CD4-positive, alpha-beta T cell treated with Interleukin-17A for 4 hours (primary cell): ENCODE measurements around the gene CCNJL.
"Not testable (repeated sequence)": the region's sequence is repeated elsewhere in the genome, so short reads cannot be mapped to it uniquely, and the experiment has no call there.

Experiments
- DNase-seq: peaks from one replicate; pipeline ENCODE4 v3.0.0-alpha.2; 2020; ENCODE audit warnings: mixed read lengths

Gene CCNJL

DNA sequence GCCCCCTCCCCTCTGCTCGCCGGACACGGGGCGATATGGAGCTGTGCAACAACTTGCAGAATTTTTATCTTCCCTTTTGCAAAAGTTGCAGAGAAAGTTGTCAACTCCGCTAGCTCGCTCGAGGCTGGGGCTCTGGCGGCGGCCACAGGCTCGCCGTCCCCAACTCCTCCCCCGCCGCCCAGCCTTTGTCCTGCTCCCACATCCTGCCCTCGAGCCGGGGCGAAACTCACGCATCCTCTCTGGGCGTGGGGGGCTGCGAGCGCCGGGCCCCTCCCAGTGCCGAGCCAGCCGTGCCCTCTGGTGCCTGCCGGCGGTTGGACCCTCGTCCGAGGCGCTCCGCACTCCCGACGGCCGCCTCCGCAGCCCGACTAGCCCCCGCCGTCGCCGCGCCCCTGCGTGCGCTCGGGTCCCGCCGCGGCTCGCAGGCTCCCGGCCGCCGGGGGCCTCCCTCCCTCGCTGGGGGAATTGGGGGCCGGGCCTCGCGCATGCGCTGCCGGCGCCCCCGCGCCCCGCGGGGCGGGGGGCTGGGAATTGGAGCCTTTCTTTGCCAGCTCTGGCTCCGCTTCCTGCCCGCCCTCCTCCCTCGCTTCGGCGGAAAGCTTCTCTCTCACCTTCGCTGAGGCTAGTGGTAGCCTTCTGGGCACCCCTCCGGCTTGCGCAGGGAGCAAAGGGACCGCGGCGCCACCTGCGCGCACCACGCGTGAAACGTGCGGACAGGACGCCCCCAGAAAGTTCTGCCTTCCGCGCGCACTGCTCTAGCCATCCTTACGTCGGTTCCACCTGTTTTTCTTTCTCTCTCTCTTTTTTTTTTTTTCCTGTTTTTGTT lies at the start of gene CCNJL:
Gene CCNJL, minus strand, starts transcription at position 431 of the 826 bp plus-strand sequence. CDS start 641 bp downstream, outside the sequence.
- no peak for DNase-seq

GRCh38 chr5:160361624-160362228 lies 49.4 kb upstream of the CCNJL start:
- DNase-seq = no peak

DNA sequence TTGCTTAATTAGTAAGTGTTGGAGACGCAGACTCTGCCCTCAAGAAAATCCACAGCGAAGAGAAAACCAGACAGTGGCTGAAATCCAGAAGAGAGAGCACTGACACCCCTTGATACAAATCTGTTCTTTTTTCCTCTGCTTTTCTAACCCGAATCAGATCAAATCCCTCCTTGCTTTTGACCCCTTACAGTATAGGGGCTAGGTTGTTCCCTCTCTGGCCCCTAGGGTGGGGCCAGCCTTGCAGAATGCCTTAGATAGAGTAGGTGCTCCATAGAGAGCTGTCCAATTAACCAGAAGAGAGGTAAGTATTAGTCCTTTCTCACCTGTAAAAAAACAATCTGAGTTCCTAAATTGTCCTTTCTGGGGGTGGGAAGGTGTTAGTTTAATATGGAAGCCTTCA lies 47.9 kb upstream of the CCNJL start:
- no peak for DNase-seq

- no peak for DNase-seq
These were observed 47.5 kb upstream of the CCNJL start for GRCh38 chr5:160359816-160360215.

DNA sequence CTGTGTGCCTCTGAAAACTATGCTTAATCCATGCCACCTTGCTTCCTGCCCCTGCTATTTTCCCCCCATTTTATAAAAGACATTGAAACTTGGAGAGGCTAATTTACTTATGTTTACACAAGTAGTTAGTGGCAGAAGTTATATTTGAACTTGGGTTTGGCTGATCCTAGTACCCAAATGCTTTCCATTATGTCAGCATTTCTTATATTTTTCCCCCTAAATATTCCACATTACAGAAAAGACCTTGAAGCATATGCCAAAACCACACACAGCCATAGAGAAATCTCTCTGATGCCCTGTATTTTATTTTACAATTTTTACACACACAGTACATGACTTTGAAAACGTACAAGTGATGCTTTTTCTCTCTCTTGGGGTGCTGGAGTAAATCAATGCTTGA lies 46.9 kb upstream of the CCNJL start:
- no peak for DNase-seq

DNA sequence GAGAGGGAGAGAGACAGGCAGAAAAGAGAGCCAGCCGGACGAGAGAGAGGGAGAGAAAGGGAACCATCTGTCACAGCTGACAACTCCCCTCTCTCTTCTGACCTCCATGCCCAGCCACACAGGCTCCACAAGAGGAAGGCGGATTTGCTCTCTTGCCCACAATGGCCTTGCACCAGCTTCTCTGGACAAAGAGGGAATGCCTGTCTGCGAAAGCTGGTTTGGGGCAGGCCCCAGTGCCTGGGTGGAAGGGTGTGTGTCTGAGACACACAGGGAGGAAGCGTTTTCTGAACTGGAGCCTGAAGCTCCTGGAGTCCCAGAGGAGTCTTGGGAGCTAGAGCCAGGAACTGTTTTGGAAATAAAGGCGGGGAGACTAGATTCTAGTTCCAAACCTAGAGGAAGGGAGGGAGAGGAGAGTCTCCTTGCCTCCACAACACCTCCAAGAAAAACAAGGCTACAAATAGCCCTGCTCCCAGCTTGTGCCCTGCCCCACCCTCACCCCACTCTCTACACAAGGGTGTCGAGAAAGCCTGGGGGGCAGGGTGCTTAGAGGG lies 45.6 kb upstream of the CCNJL start:
- no peak for DNase-seq

DNA sequence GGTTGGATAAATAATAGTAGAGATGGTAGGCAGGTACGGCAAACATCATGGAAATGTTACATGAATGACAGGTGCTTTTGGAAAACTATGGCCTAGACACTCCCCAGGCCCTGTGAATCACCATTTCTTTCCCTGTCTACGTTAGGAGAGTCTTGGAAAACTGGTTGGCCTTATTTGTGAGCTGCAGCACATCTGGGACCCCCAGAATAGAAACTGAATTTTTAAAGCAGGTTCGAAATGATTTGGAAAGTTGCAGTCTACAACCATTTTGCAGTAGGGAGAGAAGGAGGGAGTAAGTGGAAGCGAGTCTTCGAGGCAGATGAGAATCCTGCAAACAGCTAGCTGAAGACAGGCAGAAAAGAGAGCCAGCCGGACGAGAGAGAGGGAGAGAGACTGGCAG lies 45.0 kb upstream of the CCNJL start:
- no peak for DNase-seq

- no peak for DNase-seq
These were observed 44.4 kb upstream of the CCNJL start for GRCh38 chr5:160356550-160357347.

- no peak for DNase-seq
These were observed 42.3 kb upstream of the CCNJL start for GRCh38 chr5:160354666-160355065.

DNA sequence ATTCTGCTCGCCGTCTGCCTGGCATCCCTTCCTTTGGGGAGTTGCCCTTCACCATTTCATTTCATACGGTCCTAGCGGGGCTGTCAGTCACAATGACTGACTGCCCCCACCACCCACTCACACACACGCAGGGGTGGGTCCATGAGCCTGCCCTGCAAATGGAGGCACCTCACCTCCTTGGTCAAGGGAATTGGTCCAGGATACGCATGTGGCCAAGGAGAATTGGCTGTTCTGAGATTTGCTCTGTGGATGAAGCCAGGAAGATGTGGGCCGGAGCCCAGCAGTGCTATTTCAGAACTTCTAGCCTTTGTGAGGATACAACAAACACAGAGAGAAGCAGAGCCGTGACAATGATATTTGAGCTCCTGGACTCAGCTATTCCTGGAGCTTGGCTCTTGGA lies 41.0 kb upstream of the CCNJL start:
- DNase-seq = no peak

DNA sequence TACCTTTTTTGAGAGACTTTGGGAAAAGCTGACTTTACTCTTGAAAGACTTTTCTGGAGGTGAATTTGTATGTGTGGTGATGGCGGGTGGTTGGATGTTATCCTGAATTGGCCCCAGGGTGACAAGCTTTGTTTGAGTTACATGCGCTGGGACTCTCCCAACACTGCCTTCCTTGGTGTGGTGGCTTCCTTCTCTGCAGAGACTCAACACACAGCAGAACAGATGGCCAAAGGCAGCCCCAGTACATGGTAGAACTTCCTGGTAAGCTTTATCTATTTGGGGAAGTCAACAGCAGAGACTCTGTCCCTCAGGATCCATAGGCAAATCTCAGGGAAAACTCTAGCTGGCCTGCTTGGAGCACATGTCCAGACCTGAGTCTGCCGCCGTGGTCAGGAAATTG lies 39.9 kb upstream of the CCNJL start:
- DNase-seq = no peak

GRCh38 chr5:160349935-160350303 lies 37.6 kb upstream of the CCNJL start:
- DNase-seq = no peak

DNA sequence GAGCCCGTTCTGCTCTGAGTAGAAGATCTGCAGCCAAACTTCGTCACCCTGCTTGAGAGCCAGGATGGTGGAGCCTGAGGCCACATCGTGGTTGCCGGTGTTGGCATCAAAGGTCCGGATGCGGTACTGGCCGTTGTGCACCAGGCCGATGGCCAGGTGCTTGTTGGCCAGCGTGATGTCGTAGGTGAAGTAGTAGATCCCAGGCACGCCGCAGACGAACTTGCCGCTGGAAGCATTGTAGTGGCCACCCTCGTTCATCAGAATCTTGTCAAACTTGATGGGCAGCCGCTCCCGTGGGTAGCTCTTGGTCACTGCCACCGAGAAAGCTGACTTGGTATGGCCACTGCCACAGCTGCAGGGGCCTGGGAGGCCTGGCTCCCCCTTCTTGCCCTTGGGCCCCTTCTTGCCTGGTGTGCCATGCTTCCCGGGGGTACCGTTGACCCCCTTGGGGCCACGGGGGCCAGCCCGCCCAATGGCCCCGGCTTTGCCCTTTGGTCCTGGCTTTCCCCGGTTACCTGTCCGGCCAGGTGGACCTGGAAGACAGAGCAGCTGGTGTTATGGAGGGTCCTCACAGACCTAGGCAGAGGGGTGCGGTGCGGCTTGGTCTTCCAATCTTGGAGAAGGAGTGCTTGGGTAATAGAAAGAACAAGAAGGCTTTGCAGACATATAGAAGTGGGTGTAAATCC lies 37.0 kb upstream of the CCNJL start:
- no peak for DNase-seq

- no peak for DNase-seq
These were observed 35.7 kb upstream of the CCNJL start for GRCh38 chr5:160348080-160348479.

DNA sequence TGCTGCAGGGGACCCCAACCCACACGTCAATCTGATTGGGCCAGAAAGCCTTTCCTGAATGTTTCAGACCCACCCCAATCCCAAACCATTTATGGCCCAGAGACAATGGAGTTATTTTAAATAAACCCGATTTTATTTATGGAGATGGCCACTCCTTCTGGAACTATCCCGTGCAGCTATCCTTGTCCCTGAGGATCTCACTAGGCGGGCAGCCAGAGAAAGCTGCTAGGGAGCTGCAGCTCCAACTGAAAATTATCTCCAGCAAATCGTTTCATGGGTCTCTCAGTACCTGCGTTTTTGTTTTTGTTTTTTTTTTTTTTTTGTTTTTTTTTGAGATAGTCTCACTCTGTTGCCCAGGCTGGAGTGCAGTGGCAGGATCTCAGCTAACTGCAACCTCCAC lies 35.1 kb upstream of the CCNJL start:
- no peak for DNase-seq

DNA sequence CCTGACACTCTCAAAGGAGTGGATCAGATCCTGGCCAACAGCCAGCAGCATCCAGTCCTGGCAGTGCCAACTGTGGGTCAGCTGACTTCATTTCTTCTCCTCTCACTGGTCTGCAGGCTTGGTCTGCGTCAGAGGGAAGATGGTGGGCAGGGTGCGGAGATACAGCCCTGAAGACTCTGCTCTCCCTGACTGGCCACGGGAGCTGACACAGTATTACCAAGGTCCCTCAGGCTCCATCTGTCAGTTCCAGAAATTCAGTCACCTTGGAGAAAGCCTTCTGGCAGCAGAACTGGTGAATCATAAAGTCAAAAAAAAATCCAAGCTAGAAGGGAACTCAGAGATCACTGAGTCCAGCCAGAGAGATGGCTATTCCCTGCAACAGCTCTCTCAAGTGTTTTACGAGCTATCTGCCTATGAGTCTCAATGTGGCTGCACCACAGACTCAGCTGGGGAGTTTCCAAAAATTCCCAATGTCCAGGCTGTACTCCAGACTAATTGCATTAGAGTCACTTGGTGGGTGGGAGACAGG lies 30.1 kb upstream of the CCNJL start:
- no peak for DNase-seq

GRCh38 chr5:160341309-160341870 lies 29.0 kb upstream of the CCNJL start:
- no peak for DNase-seq

DNA sequence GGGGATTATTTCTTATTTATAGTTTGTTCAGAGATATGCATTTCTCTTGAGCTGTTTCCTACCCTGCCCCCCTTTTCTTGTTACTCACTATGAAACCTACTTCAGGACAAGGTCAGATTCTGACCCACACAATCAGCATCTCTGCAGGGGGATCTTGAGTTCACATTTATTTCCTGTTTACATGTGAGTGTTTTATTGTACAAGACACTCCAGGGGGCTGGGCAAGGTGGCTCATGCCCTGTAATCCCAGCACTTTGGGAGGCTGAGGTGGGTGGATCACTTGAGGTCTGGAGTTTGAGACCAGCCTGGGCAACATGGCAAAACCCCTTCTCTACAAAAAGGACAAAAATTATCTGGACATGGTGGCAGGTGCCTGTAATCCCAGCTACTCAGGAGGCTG lies 28.1 kb upstream of the CCNJL start:
- not testable (repeated sequence) for DNase-seq

DNA sequence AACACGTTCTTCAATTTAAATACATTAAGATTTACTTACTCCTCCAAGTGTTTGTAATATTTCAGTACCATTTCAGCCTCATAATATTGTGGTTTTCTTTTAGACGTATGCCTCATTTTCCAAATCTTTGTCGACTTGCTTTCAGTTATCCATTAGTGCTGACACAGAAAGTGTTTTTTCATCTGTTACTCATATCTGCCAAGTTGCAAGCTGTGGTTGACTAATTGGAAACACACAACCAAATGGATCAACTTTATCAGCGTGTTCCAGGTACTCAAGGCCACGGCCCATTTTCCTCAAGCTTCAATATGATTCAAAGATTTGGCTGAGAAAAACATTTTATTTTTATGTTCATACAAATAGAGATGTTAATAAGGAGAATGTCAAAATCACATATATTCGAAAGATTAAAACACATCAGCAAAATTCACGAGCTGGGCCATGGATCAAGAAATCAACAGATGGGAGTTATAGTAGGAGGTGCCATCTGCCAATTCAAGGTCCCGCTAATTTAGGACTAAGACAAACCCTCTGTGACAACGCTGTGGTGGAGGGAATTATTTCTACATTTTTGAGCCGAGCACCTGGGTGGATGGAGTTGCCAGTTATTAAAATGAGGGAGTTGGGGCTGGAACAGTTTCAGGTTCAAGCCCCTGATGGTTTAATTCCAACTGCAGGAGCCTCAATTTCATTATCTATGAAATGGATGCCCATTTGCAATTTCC lies 27.2 kb upstream of the CCNJL start:
- DNase-seq = no peak

GRCh38 chr5:160334716-160335115 lies 22.4 kb upstream of the CCNJL start:
- not testable (repeated sequence) for DNase-seq

- no peak for DNase-seq
These were observed 21.4 kb upstream of the CCNJL start for GRCh38 chr5:160333721-160334120.

GRCh38 chr5:160330212-160330611 lies 17.8 kb upstream of the CCNJL start:
- no peak for DNase-seq
